Activated naive CD4-positive, alpha-beta T cell (primary cell): Measurements from ENCODE around the gene KL.

Experiments
- DNase-seq, 4 experiments: peaks; one replicate each; lab custom pipeline; 2025; lab: John Stamatoyannopoulos, UW

KL gene

DNA sequence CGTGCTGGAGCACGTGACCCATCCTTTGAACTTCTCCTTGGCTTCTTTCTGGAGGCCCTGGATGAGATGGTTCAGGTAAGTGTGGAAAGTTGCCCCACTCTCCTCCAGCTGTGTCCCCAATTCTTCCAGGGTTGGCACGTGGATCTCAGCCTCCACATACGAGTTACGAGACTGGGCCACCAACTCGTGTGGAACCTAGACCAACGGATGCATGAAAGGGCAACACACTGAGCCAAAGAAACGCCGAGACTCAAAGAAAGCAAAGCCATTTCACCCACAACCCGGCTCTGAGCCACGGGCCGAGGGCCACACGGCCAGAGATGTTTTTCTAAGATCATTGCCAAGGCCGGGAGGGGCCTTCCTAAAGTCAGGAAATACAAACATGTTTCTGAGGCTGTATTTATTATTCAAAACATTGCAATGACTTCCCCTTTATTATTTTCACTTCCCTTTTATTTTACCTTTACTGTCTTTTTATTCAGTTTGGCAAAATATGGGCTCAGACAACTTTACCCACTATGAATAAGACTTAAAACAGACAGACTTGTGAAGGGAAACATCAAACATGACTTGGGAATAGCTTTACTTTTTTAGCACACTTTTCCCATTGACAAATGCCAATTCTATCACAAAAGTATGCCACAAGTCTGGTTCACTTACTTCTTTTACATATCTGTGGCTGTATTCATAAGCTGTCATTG is 94.6 kb downstream of the KL start:
- no peak for DNase-seq

DNA sequence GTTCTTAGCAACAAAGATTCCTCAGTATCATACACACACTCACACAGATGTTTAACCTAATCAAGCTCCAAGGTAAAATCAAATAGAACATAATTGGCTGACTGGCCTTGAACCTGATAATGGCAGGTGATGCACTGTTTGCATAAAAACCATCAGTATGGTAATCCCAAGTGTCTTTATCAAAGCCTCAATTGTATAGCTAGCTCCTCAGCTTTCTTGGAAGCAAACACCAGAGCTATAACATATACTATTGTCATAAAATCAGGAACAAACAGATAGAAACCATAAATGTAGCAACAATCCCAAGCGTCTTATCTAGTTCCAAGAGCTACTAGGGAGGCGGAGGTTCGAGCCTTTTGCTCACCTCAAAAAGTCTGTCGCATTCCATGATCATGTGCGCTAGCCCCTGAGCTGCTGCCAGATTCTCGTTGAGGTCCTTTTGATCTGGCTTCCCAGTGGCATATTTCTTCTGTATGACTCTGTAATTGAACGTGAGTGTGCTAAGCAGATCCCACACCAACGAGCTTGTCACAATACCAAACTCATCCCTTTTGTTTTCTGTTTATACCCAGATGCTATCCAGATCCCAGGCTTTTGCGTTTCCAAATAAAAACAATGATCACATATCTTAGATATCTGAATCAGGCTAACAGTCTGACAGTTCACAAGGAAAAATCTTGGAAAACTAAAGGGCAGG is 95.3 kb downstream of the KL start:
- no peak for DNase-seq

GRCh38 chr13:33112766-33113165 is 96.5 kb downstream of the KL start:
- DNase-seq, result no peak

DNA sequence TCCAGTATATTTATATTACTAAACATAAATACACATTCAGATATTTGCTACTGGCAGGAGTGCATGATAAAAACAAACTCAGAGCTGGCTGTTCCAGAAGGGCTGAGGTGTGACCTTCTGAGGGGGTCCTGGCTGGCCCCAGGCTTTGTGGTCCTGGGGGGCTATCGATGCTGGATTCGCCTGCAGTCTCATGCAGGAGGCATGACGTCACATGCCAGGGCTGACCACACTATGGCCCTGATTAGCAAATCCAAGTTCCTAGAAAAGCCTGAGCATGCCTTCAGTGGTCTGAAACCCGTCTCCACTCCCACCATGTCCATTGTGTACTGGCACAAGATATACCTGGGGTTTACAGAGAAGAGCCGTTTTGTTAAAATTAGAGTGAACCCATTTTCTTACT is 97.9 kb downstream of the KL start:
- no peak for DNase-seq

DNA sequence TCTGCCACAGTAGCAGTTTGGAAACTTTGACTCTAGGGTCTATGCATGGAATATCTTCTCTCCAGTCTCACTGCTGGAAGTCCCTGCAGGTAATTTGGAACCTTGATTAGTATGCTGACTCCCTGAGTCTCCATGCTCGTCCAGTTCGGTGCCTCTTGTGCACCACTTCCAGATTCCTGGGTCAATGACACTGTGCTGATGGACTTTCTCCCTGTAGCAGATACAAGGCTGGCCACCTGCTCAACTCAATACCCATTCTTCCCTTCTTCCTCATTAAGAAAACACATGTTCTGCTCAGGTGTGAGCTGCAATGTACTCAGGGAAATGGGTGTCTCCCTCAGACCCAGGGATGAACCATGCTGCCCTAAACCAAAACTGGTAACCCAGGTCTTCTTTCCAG is 99.1 kb downstream of the KL start:
- no peak for DNase-seq
